Dermis microvascular lymphatic vessel endothelial cell (primary cell): ENCODE results near the gene FIGNL2. TPM values are rescaled to one million over a fixed set of nuclear protein-coding genes. Genes with fewer than 3 reads are reported as not detected.
"Not testable (repeated sequence)": the region's sequence is repeated elsewhere in the genome, so short reads cannot be mapped to it uniquely, and the experiment has no call there.

ENCODE experiments used
- DNase-seq, 2 donors: peaks; one replicate each; pipeline versions ENCODE4 v3.0.0 to v3.0.0-alpha.2; 2010; ENCODE audit warnings: low read depth in 2 of 2
- total RNA-seq: library from RNA; depleted of rRNA; stranded (reverse); fragments of >200 nt; gene quantifications from 2 replicates; pipeline ENCODE4 v1.2.1, GENCODE V29; 2014

Gene FIGNL2
- total RNA-seq: 0.39 and 1.3 TPM in 2 replicates

GRCh38 chr12:51848326-51848727 lies at the start of gene FIGNL2:
Gene FIGNL2 (minus strand): TSS chr12:51848718. CDS start chr12:51822413, 26,305 bp downstream.
- DNase-seq: no peak

- DNase-seq: peak; percentile 75 to 91
Measured at GRCh38 chr12:51897181-51897580, 48.7 kb upstream of the FIGNL2 start.

GRCh38 chr12:51896236-51896635 lies 47.7 kb upstream of the FIGNL2 start:
- DNase-seq: peak in 1 of 2 donors; percentile 23

- peak in 1 of 2 donors; percentile 26 for DNase-seq
Measured at GRCh38 chr12:51895378-51896135, 47.0 kb upstream of the FIGNL2 start.

- DNase-seq: no peak
Measured at GRCh38 chr12:51893786-51894185, 45.3 kb upstream of the FIGNL2 start.

- peak in 1 of 2 donors; percentile 44 for DNase-seq
Measured at GRCh38 chr12:51891843-51892242, 43.3 kb upstream of the FIGNL2 start.

- no peak for DNase-seq
Measured at GRCh38 chr12:51890511-51891171, 42.1 kb upstream of the FIGNL2 start.

- no peak for DNase-seq
Measured at GRCh38 chr12:51890133-51890464, 41.6 kb upstream of the FIGNL2 start.

- no peak for DNase-seq
Measured at GRCh38 chr12:51889216-51890132, 41.0 kb upstream of the FIGNL2 start.

- DNase-seq: no peak
Measured at GRCh38 chr12:51888316-51889215, 40.0 kb upstream of the FIGNL2 start.

GRCh38 chr12:51887476-51888315 lies 39.2 kb upstream of the FIGNL2 start, which contains the start of gene ANKRD33:
Gene ANKRD33 (plus strand): TSS chr12:51888103. CDS start chr12:51888187, 84 bp downstream.
- DNase-seq: no peak

GRCh38 chr12:51886021-51886710 lies 37.6 kb upstream of the FIGNL2 start:
- peak; percentile 99 for DNase-seq

GRCh38 chr12:51885294-51886020 lies 36.9 kb upstream of the FIGNL2 start:
- not testable (repeated sequence) for DNase-seq

- DNase-seq: peak; percentile 89
Measured at GRCh38 chr12:51884676-51885229, 36.2 kb upstream of the FIGNL2 start.

- DNase-seq: peak in 1 of 2 donors; percentile 25
Measured at GRCh38 chr12:51883998-51884675, 35.6 kb upstream of the FIGNL2 start.

GRCh38 chr12:51883295-51883694 lies 34.8 kb upstream of the FIGNL2 start:
- no peak for DNase-seq

GRCh38 chr12:51879102-51879501 lies 30.6 kb upstream of the FIGNL2 start:
- DNase-seq: no peak

GRCh38 chr12:51874486-51874885 lies 26.0 kb upstream of the FIGNL2 start:
- DNase-seq: no peak
